ENCODE data around the gene MEST. TPM values are rescaled to one million over a fixed set of nuclear protein-coding genes. Genes with fewer than 3 reads are reported as not detected.
"Not testable (repeated sequence)": the region's sequence is repeated elsewhere in the genome, so short reads cannot be mapped to it uniquely, and the experiment has no call there.

MEST gene, protein sequence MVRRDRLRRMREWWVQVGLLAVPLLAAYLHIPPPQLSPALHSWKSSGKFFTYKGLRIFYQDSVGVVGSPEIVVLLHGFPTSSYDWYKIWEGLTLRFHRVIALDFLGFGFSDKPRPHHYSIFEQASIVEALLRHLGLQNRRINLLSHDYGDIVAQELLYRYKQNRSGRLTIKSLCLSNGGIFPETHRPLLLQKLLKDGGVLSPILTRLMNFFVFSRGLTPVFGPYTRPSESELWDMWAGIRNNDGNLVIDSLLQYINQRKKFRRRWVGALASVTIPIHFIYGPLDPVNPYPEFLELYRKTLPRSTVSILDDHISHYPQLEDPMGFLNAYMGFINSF
- 3.8 TPM for total RNA-seq
- polyA plus RNA-seq, result 1 to 10 TPM; 1.8 to 3.1 (median 2.2) TPM

DNA sequence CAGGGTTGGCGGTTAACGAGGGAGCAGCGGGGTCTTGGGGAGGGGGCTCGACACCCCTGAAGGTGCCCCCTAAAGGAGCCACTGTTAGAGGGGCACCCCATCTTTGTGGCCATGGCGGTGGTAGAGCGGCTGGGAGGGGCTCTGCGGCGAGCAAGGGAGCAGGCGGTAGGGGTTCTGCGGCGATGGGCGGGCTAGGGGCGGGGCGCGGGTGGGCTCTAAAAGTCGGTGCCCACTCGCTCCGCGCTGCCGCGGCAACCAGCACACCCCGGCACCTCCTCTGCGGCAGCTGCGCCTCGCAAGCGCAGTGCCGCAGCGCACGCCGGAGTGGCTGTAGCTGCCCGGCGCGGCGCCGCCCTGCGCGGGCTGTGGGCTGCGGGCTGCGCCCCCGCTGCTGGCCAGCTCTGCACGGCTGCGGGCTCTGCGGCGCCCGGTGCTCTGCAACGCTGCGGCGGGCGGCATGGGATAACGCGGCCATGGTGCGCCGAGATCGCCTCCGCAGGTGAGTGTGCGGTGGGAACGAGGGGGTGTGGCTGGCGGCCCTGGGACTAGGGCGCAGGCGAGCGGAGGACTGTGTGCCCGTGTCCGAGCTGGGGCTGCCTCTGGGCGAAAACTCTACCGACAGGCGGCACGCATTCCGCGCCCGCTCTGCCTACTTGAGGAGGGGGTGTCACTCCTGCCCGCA, at the start of gene MEST:
Gene MEST (plus strand): TSS at position 245 of the 682 bp plus-strand sequence. CDS start 229 bp downstream, at position 474.
- Histone ChIP-seq H3K36me3 (ENCODE audit: control insufficient read depth, insufficient read depth, low read length) (no peaks in the 10 kb centered on the region), H3K27me3 (ENCODE audit: control insufficient read depth, insufficient read depth, low read length) (peaks cover 13% of the 10 kb centered on the region), H3K4me3 (ENCODE audit: low read depth, low read length) (no peak within 1 kb of the TSS), H3K27ac (ENCODE audit: insufficient read depth, low read length, poor library complexity, severe bottlenecking) (no peak within 1 kb of the TSS), H3K4me1 (ENCODE audit: control insufficient read depth, insufficient read depth, low read length, poor library complexity, severe bottlenecking) (peaks cover 19% of the 10 kb centered on the region), H3K9me3 (ENCODE audit: control insufficient read depth in 2 of 2, low read length in 2 of 2) (no peaks in the 10 kb centered on the region)
- DNase-seq, result no peak
- peaks cover 75% of the 10 kb centered on the region for H3K27me3 Mint-ChIP-seq
- peak within 1 kb of the TSS; percentile 30 to 69 (median 48) for H3K4me3 Mint-ChIP-seq
- H3K4me1 Mint-ChIP-seq, result peaks cover 0 to 18% (median 2%) of the 10 kb centered on the region in 4 donors
- peak within 1 kb of the TSS in 1 of 3 donors; percentile 50 for H3K27ac Mint-ChIP-seq
- peaks cover 0 to 2% (median 0%) of the 10 kb centered on the region in 7 donors for H3K9me3 Mint-ChIP-seq
- no peak for ATAC-seq (ENCODE audit: low read depth in 2 of 2)
- H3K36me3 Mint-ChIP-seq, result no peaks in the 10 kb centered on the region

DNA sequence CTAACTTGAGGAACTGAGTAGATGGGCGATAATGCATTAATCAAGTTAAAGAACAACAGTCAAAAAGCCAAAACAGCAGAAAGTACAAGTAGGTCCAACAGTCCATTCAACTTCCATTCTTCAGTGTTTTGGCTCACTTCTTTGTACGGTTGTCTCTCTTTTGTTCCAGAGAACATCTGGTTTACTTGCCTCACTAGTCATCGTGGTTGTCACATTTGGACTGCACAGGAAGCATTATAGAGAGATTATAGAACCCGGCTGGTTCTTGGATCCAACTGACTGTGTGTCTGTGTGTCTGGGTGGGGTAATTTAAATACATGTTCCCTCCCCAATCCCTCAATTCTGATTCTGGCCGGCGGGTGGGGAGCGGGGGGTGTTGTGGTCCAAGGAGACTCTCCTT, 49.3 kb upstream of the MEST start:
- no peak overlapping the region for H3K4me3 Mint-ChIP-seq
- peaks cover 12% of the 10 kb centered on the region for H3K4me1 ChIP-seq (ENCODE audit: control insufficient read depth, insufficient read depth, low read length, poor library complexity, severe bottlenecking)
- H3K4me1 Mint-ChIP-seq, result peaks cover 0 to 36% (median 8%) of the 10 kb centered on the region in 4 donors
- no peak overlapping the region for H3K27ac Mint-ChIP-seq
- H3K9me3 Mint-ChIP-seq, result peaks cover 0 to 2% (median 0%) of the 10 kb centered on the region in 7 donors
- H3K9me3 ChIP-seq (ENCODE audit: control insufficient read depth in 2 of 2, low read length in 2 of 2), result peaks cover 0 to under 1% of the 10 kb centered on the region in 2 experiments
- no peak for ATAC-seq (ENCODE audit: low read depth in 2 of 2)
- H3K36me3 Mint-ChIP-seq, result peaks cover 3% of the 10 kb centered on the region
- peaks cover 3% of the 10 kb centered on the region for H3K27me3 ChIP-seq (ENCODE audit: control insufficient read depth, insufficient read depth, low read length)
- no peak for DNase-seq
- no peaks in the 10 kb centered on the region for H3K36me3 ChIP-seq (ENCODE audit: control insufficient read depth, insufficient read depth, low read length)
- no peak overlapping the region for H3K4me3 ChIP-seq (ENCODE audit: low read depth, low read length)
- peaks cover 11% of the 10 kb centered on the region for H3K27me3 Mint-ChIP-seq
- H3K27ac ChIP-seq (ENCODE audit: insufficient read depth, low read length, poor library complexity, severe bottlenecking), result no peak overlapping the region

DNA sequence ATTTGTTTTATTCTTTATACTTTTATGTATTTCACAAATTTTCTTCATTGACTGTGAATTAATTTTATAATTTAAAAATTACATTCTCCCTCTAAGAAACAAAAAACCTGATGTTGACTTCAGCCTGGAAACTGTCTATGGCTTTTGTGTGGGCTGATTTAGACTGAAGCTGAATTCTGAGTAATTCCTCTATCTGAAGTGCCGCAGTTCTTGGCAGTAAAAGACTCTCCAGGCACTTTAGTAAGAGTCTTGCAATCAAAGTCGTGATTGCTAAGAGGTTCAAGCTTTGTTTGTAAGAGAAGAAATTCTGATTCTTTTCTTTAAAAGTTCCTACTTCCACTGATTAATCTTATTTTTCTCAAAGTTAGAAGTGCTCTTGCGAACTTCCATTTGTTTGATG, 47.7 kb upstream of the MEST start:
- Histone ChIP-seq H3K4me1 (ENCODE audit: control insufficient read depth, insufficient read depth, low read length, poor library complexity, severe bottlenecking) (peaks cover 12% of the 10 kb centered on the region), H3K27ac (ENCODE audit: insufficient read depth, low read length, poor library complexity, severe bottlenecking) (no peak overlapping the region), H3K4me3 (ENCODE audit: low read depth, low read length) (no peak overlapping the region), H3K9me3 (ENCODE audit: control insufficient read depth in 2 of 2, low read length in 2 of 2) (peaks cover 0 to 8% of the 10 kb centered on the region in 2 experiments), H3K36me3 (ENCODE audit: control insufficient read depth, insufficient read depth, low read length) (no peaks in the 10 kb centered on the region), H3K27me3 (ENCODE audit: control insufficient read depth, insufficient read depth, low read length) (peaks cover 7% of the 10 kb centered on the region)
- H3K27ac Mint-ChIP-seq, result no peak overlapping the region
- peaks cover 0 to 30% (median 8%) of the 10 kb centered on the region in 4 donors for H3K4me1 Mint-ChIP-seq
- H3K27me3 Mint-ChIP-seq, result peaks cover 17% of the 10 kb centered on the region
- H3K36me3 Mint-ChIP-seq, result no peaks in the 10 kb centered on the region
- no peak for DNase-seq
- peak overlapping the region in 1 of 4 donors; percentile 53 for H3K4me3 Mint-ChIP-seq
- ATAC-seq (ENCODE audit: low read depth in 2 of 2), result no peak
- peaks cover 0 to 11% (median 1%) of the 10 kb centered on the region in 7 donors for H3K9me3 Mint-ChIP-seq

DNA sequence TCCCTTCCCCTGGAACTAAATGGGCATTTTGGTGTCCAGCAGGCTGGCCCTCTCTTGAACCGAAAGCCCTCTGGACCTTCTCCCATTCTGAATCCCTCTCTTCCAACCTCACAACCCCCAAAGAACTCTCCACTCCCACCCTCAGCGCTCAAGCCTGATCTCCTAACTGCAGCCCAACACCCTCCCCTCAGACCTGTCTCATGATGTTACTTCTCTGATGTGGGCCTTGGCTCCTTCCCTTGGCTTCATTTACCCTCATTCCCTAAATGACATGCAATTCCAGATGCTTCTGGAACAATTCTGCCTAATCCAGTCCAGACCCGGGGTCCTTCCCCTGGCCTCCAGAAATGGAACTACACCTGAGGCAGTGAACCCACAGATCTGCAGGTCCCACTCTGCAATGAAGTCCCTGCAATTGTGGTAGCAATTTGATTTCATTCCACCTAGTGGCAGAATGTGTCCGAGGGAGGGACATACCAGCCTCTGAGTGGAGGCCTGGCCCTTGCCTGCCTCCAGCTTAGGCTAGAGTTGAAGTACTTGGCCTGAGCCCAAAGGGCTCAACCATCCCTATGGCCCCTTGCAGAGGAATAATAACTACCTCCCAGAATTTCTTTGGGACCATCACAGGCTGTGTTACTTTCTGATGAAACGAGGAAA, 47.0 kb upstream of the MEST start:
- Histone ChIP-seq H3K36me3 (ENCODE audit: control insufficient read depth, insufficient read depth, low read length) (no peaks in the 10 kb centered on the region), H3K9me3 (ENCODE audit: control insufficient read depth in 2 of 2, low read length in 2 of 2) (peaks cover 0 to 8% of the 10 kb centered on the region in 2 experiments), H3K4me1 (ENCODE audit: control insufficient read depth, insufficient read depth, low read length, poor library complexity, severe bottlenecking) (peaks cover 12% of the 10 kb centered on the region), H3K27me3 (ENCODE audit: control insufficient read depth, insufficient read depth, low read length) (peaks cover 7% of the 10 kb centered on the region), H3K4me3 (ENCODE audit: low read depth, low read length) (no peak overlapping the region), H3K27ac (ENCODE audit: insufficient read depth, low read length, poor library complexity, severe bottlenecking) (no peak overlapping the region)
- H3K27me3 Mint-ChIP-seq, result peaks cover 20% of the 10 kb centered on the region
- H3K4me3 Mint-ChIP-seq, result peak overlapping the region in 1 of 4 donors; percentile 53
- H3K36me3 Mint-ChIP-seq, result no peaks in the 10 kb centered on the region
- H3K4me1 Mint-ChIP-seq, result peaks cover 0 to 24% (median 8%) of the 10 kb centered on the region in 4 donors
- no peak for ATAC-seq (ENCODE audit: low read depth in 2 of 2)
- peaks cover 0 to 11% (median 1%) of the 10 kb centered on the region in 7 donors for H3K9me3 Mint-ChIP-seq
- DNase-seq, result no peak
- H3K27ac Mint-ChIP-seq, result no peak overlapping the region

DNA sequence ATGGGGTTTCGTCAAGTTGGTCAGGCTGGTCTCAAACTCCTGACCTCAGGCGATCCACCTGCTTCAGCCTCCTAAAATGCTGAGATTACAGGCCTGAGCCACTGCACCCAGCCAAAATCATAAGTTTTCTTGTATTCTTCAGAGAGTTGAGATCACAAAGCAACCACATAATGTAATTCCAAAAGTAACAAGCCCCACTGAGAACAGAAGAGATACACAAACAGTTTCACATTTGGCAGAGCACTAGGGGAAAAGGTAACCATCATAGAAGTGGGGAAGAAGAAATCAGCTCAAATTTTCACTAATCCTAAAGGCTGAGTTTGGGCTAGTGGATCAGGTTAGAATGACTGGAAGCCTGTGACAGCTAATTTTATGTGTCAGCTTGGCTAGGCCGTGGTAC, 45.6 kb upstream of the MEST start:
- Histone ChIP-seq H3K4me1 (ENCODE audit: control insufficient read depth, insufficient read depth, low read length, poor library complexity, severe bottlenecking) (peaks cover 6% of the 10 kb centered on the region), H3K4me3 (ENCODE audit: low read depth, low read length) (no peak overlapping the region), H3K9me3 (ENCODE audit: control insufficient read depth in 2 of 2, low read length in 2 of 2) (peaks cover 0 to 8% of the 10 kb centered on the region in 2 experiments), H3K27me3 (ENCODE audit: control insufficient read depth, insufficient read depth, low read length) (peaks cover 7% of the 10 kb centered on the region), H3K27ac (ENCODE audit: insufficient read depth, low read length, poor library complexity, severe bottlenecking) (no peak overlapping the region), H3K36me3 (ENCODE audit: control insufficient read depth, insufficient read depth, low read length) (no peaks in the 10 kb centered on the region)
- Mint-ChIP-seq H3K9me3 (peaks cover 0 to 11% (median 1%) of the 10 kb centered on the region in 7 donors), H3K4me3 (no peak overlapping the region), H3K27me3 (peaks cover 27% of the 10 kb centered on the region), H3K36me3 (no peaks in the 10 kb centered on the region), H3K4me1 (peaks cover 0 to 15% (median 3%) of the 10 kb centered on the region in 4 donors), H3K27ac (peak overlapping the region in 1 of 3 donors; percentile 13)
- DNase-seq (no peak), ATAC-seq (ENCODE audit: low read depth in 2 of 2) (no peak)

DNA sequence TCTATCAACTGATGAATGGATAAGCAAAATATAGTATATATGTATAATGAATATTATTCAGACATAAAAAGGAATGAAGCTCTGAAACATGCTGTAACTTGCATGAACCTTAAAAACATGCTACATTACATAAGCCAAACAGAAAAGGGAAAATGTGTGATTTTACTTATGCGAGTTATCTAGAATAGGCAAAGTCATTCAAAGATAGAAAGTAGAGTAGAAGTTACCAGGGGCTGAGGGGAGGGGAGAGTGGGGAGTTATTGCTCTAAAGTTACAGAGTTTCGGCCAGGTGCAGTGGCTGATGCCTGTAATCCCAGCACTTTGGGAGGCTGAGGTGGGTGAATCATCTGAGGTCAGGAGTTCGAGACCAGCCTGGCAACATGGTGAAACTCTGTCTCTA, 40.5 kb upstream of the MEST start:
- not testable (repeated sequence) for H3K36me3 Mint-ChIP-seq; H3K9me3 ChIP-seq (ENCODE audit: control insufficient read depth in 2 of 2, low read length in 2 of 2); H3K4me1 ChIP-seq (ENCODE audit: control insufficient read depth, insufficient read depth, low read length, poor library complexity, severe bottlenecking); H3K4me3 ChIP-seq (ENCODE audit: low read depth, low read length); H3K27ac ChIP-seq (ENCODE audit: insufficient read depth, low read length, poor library complexity, severe bottlenecking); H3K4me3 Mint-ChIP-seq; H3K27me3 ChIP-seq (ENCODE audit: control insufficient read depth, insufficient read depth, low read length); H3K27ac Mint-ChIP-seq; ATAC-seq (ENCODE audit: low read depth in 2 of 2); H3K36me3 ChIP-seq (ENCODE audit: control insufficient read depth, insufficient read depth, low read length); H3K4me1 Mint-ChIP-seq; DNase-seq
- Mint-ChIP-seq H3K9me3 (peaks cover 0 to 11% (median 4%) of the 10 kb centered on the region in 7 donors), H3K27me3 (peaks cover 28% of the 10 kb centered on the region)

DNA sequence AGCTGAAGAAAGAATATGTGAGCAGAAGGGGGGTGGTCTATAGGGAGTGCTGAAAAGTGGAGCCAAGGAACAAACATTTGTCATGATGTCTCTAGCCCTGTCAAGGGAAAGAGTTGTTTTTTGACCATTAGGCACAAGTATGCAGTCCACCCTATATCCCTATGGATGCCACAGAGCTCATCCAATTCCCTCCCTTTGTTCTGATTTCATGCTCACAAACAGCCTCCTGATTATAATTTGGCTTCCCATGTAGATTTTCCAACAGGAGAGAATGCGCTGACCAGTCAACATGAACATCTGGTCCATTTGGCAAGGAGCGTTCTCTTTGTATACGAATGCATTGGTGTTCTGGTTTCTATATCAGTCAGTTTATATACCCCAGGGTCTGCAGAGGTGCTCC, 38.9 kb upstream of the MEST start:
- Mint-ChIP-seq H3K4me3 (no peak overlapping the region), H3K27ac (no peak overlapping the region), H3K27me3 (peaks cover 22% of the 10 kb centered on the region), H3K4me1 (peaks cover under 1 to 4% (median under 1%) of the 10 kb centered on the region in 4 donors), H3K9me3 (peaks cover 0 to 7% (median 4%) of the 10 kb centered on the region in 7 donors), H3K36me3 (no peaks in the 10 kb centered on the region)
- H3K36me3 ChIP-seq (ENCODE audit: control insufficient read depth, insufficient read depth, low read length), result no peaks in the 10 kb centered on the region
- H3K4me1 ChIP-seq (ENCODE audit: control insufficient read depth, insufficient read depth, low read length, poor library complexity, severe bottlenecking), result peaks cover 5% of the 10 kb centered on the region
- H3K27me3 ChIP-seq (ENCODE audit: control insufficient read depth, insufficient read depth, low read length), result peaks cover 3% of the 10 kb centered on the region
- H3K9me3 ChIP-seq (ENCODE audit: control insufficient read depth in 2 of 2, low read length in 2 of 2), result peaks cover 0 to 4% of the 10 kb centered on the region in 2 experiments
- DNase-seq (no peak), ATAC-seq (ENCODE audit: low read depth in 2 of 2) (no peak)
- H3K27ac ChIP-seq (ENCODE audit: insufficient read depth, low read length, poor library complexity, severe bottlenecking), result no peak overlapping the region
- no peak overlapping the region for H3K4me3 ChIP-seq (ENCODE audit: low read depth, low read length)
